Fibroblast of skin of scalp (primary cell): ENCODE measurements around the gene TRAF1.

Experiments
- DNase-seq: peaks from one replicate; pipeline ENCODE4 v3.0.0-alpha.2; 2013

Gene TRAF1

DNA sequence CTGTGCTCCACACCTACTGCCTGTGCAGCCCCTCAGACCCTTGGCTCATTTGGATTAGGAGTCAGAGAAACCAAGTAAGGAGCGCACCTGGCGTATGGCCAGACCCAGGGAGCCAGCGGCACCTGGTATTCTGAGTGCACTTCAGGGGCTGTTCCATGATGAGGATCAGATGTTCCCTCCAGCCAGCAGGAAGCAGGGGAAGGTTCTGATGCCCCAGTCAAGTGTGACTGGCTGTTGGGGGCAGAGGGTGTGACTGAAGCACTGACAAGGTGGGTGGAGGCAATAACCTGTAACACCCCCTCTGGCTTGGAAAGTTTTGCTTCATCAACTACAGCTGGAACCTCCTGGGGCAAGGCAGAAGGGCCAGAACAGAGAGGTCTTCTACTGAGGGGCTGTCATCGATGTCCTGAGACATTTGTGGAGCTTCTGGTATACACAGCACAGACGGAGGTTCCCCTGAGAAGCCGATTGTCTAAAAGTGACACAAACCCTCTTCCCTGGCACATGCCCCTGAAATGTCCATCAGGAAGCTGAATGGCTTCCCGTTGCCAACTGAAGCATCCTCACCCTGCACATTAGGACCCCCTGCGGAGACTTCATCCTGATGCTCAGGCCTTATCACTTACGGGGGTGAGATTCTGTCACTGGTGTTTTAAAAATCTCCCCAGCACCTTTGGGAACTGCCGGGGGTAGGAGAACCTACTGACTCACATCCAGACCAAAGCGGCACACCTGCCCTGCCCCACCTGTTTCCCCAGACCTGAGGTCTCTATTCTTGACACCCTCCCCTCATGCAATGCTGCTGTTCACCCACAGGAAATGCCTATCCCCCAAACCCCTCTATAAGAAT, 21.1 kb downstream of the TRAF1 start:
- no peak for DNase-seq

DNA sequence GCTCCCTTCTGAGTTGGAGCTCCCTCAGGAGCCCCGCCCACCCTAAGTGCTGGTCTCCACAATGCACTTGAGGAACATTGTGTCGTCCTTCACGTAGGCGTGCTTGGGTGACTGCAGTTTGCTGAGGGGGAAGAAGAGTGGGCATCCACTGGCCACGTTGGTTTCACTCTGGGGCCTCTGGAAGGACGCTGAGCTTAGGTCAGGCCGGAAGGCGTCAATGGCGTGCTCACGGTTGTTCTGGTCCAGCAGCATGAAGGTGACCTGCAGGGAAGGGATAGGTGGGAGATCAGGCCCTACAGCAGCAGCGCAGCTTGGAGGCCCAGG, 21.7 kb downstream of the TRAF1 start:
- no peak for DNase-seq

DNA sequence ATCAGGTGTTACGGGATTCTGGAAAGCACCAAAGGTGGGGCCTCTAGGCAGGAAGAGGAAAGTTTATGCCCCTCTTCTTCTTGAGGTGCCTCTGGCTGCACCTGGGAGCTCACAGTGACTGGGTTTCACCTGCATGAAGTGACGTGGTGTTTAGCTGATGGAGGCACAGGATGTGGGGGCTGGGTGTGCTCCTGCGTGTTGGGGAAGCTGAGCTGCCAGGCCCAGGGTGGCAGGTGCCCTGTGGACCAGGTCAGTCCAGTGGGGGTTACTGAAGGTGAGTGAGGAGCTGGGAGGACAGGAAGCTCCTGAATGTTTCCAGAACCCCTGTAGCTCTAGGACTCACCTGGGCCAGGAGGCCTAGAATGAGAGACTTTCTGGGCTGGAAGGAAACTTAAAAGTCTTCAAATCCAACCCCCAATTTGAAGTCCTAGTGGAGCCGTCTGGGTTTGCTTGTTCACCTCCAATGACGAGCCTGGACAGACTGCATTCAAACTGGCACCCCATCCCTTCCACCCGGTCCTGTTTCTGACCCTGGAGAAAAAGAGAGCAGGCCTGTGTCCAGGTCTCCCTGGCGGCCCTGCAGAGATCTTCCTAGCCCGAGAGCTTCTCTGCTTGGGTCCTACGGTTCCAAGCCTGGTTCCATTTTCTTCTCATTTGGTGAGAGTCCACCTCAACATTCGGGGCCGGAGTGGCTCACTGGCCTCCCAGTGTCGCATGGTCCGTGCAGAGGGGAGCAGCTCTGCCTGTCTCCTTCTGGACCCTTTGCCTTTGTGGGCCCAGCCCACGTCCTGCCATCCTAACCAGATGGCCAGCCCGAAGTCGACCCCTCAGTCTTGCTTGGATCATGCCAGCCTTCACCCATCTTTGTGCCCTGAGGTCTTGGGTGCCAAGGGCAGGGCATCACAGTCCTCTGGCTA, 22.3 kb downstream of the TRAF1 start:
- DNase-seq: no peak

- DNase-seq: no peak
These were observed 23.7 kb downstream of the TRAF1 start for GRCh38 chr9:120902569-120903535.

GRCh38 chr9:120901755-120902568, 24.6 kb downstream of the TRAF1 start:
- no peak for DNase-seq

- no peak for DNase-seq
These were observed 25.8 kb downstream of the TRAF1 start for GRCh38 chr9:120900824-120901223.

DNA sequence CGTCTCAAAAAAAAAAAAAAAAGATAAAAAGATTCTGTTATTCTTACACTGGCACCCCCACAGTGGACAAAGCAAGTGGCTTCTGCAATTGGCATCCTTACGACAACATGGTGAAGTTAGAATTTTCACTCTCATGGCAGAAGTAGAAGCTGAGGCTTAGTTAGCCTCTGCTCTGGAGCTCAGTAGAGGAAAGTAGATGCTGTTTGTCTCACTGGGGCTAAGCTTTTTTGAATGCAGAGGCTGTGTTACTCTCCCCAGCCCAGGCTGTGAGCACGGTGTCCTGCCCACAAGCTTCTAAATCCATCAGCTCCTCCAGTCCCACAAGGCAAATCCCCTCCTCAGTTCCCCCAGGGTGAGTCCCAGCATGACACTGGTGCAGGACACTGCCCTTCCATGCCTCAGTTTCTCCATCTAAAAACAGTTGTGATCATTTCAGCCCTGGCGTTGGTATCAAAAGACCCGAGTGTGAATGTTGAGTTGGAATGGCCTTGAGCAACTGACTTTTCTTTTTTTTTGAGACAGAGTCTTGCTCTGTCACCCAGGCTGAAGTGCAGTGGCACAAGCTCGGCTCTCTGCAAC, 27.0 kb downstream of the TRAF1 start:
- DNase-seq: no peak

DNA sequence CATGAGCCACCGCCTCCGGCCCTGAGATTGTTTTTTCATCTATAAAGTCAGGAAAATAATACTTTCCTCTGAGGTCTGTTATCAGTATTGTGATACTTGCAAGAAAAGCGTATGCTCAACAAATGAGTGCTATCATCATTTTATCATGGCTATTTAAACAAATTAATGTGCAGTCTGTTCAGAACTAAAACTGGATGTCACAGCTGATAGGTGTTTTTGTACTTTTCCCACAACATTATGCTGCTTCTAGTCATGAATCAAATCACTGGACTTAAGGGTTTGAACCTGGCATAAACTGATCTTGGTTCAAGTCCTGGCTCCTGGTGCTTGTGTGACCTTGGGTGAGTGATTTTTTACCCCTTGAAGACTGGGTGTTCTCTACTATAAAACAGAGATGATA, 28.2 kb downstream of the TRAF1 start:
- DNase-seq: no peak

DNA sequence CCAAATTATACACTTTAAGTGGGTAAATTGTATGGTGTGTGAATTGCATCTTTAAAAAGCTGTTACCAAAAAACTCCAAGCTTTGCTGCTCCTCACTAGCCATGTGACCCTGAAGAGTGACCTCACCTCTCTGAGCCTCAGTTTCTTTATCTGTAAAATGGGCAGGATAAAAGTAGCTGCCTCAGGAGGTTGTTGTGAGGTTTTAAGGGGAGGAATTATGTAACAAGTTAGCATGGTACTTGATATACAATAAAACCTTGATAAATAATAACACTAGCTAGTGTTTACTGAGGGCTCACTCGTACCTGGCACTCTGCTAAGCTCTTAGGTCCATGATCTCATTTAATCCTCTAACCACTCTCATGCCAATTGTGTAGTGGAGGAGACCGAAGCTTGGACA, 30.6 kb downstream of the TRAF1 start:
- no peak for DNase-seq

DNA sequence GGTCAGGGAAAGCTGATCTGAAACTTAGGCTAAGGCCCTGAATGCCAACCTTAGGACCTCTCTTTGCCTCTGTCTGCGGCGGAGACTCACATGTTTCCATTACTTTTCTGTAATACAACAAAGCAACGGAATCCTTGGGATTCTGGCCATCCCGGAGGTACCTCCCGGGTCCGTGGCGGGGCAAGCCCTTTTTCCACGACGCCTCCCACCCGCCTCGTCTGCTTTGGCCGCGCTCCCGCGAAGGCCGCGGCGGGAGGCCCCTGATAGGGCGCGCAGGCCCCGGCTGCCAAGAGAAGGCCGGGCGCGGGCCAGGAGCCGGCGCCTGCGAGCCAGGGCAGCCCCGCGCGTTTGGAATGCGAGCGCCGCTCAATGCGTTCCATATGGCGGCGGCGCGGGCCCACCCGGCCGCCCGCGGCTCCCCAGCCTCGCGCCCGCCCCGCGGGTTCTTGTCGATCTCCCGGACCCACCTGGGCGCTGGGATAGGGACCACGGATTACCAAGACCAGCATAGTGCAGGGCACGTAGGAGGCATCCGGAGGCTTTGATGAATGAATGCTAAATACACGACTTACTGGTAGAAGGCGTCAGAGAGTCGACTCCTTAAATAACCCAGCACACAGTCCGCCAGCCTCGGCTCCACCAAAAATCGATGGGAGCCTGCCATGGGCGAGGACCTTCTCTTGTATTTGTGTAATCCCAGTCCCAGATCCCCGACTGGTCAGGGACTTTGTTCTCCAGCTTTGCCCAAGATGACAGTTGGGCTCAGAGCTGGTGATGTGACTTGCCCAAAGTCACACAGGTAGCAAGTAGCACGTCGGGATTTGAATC, 32.1 kb downstream of the TRAF1 start:
- DNase-seq: peak; percentile 40

DNA sequence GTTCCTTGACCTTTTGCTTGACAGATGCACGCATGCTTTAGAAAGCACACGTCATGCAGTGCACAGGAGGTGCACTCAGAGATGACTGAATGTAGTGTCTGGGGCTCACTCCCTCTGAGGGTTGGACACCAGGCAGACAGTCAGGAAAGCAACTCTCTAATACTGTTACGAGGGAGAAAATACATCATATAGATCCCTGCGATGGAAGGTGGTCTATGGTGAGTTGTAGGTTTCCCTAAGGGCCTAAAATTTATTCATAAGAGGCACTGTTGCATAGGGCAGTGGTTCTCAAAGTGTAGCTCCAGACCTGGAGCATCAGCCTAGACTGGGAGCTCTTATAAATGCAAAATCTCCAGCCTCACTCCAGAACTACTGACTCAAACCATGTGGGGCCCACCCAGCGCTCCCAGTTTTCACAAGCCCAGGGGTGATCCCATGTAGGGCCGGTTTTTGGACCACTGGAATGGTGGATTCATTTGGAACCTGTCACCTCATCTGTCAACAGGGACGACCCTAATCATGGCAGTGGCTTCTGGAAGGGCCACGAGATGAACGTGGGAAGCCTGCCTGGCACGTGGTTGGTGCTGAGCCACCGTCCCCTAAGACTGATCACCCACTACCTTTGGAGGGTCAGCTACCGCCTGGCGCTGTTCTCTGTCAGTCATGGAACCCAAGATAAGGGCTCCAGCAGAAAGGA, 32.8 kb downstream of the TRAF1 start:
- no peak for DNase-seq

DNA sequence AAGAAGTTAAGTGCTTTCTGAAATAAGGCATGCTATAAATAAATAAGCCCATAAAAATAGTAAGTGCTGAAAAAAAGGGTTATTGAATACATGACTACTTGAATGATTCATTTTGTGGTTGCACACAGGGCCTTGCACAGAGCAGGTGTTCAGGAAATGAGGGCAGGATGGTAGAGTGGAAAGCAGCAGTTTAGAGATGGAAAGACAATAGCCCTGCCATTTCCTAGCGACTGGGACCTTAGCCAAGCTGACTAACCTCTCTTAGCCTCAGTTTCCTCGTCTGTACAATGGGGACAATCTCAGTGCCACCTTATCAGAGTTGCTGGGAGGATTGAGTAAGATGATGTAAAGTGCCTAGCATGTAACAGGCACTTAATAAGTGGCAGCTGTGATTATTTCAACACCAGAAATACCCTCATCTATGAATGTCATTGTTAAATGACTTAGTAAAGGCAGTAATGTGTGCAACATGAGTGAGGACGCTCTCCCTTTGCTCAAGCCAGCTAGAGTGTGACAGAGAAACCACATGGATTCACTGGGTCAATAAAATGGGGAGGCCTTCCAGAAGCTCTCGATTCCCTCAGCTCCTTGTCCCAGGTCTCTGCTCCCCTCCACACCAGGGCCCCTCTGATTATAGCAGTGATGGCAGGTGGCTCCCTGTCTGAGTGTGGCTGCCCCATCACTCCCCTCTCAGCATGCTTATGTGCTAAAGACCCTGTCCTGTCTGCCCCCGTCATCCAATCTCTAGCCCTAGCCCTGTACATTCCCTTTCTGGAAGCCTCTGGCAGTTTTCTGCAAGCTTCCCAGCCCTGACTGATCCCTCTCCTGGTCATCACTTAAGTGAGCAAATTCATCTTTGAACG, 33.6 kb downstream of the TRAF1 start:
- DNase-seq: peak; percentile 22

- DNase-seq: no peak
These were observed 34.5 kb downstream of the TRAF1 start for GRCh38 chr9:120891884-120892747.

- no peak for DNase-seq
These were observed 35.2 kb downstream of the TRAF1 start for GRCh38 chr9:120891245-120891883.

GRCh38 chr9:120890320-120891244, 36.0 kb downstream of the TRAF1 start:
- no peak for DNase-seq
